Panc1 (cell line): ENCODE measurements around the gene JPH4. TPM values are rescaled to one million over a fixed set of nuclear protein-coding genes. Genes with fewer than 3 reads are reported as not detected.

Source experiments
- ATAC-seq: fragments of 200-7000 bp; cut with Tn5 transposase; 2 replicates; pipeline ENCODE4 v1.9.1; 2020; ENCODE audit warnings: mild to moderate bottlenecking, moderate library complexity
- Bru-seq: library from RNA; stranded (reverse); fragments of 400-500 nt; gene quantifications from one replicate; lab custom pipeline; 2021; lab: Mats Ljungman, UMichigan
- BruChase-seq, 2 experiments: library from RNA; stranded (reverse); fragments of 400-500 nt; gene quantifications; one replicate each; lab custom pipeline; 2021; lab: Mats Ljungman, UMichigan
- BruUV-seq: library from RNA; stranded (reverse); fragments of 400-500 nt; replicated peaks from 2 replicates; lab custom pipeline; 2021; lab: Mats Ljungman, UMichigan
- CTCF ChIA-PET: fragments of 300-600 bp; sonication (Branson Sonifier 250); formaldehyde crosslinking; loops from one replicate; lab custom pipeline; 2022; ENCODE audit warnings: antibody characterized with exemption; lab: Charles Lee
- POLR2A ChIA-PET: fragments of 300-600 bp; sonication (Branson Sonifier 250); formaldehyde crosslinking; loops from one replicate; lab custom pipeline; 2022; ENCODE audit warnings: antibody characterized with exemption; lab: Charles Lee
- DNase-seq: peaks from one replicate; pipeline ENCODE4 v3.0.0-alpha.2; 2010; ENCODE audit warnings: low read depth, low spot score
- H3K27ac ChIP-seq: 2 replicates; pipeline ENCODE4 v1.5.1; 2011; ENCODE audit warnings: mild to moderate bottlenecking, low read length, inconsistent platforms
- H3K27me3 ChIP-seq: fragments of 200-500 bp; sonication (Bioruptor generic); 2 replicates; pipeline ENCODE4 v1.6.0; 2014; ENCODE audit warnings: low read length, inconsistent platforms; ENCODE audit not compliant: control insufficient read depth, insufficient read depth
- H3K36me3 ChIP-seq: fragments of 200-500 bp; sonication (Bioruptor generic); 2 replicates; pipeline ENCODE4 v1.5.1; 2014; ENCODE audit warnings: inconsistent platforms, mild to moderate bottlenecking, low read length, moderate library complexity; ENCODE audit not compliant: control insufficient read depth, insufficient read depth
- H3K4me1 ChIP-seq: 2 replicates; pipeline ENCODE4 v1.5.1; 2011; ENCODE audit warnings: inconsistent platforms, mild to moderate bottlenecking, low read length, moderate library complexity; ENCODE audit not compliant: control insufficient read depth, insufficient read depth
- H3K4me3 ChIP-seq, 2 experiments: 2 replicates each; pipeline ENCODE4 v1.5.1; 2011 to 2012; ENCODE audit warnings: low read depth in 2 of 2, low read length in 2 of 2, mild to moderate bottlenecking in 2 of 2, inconsistent platforms in 1 of 2, moderate library complexity in 1 of 2
- H3K9me3 ChIP-seq: fragments of 200-500 bp; sonication (Bioruptor generic); 2 replicates; pipeline ENCODE4 v1.5.1; 2014; ENCODE audit warnings: low read depth, mild to moderate bottlenecking, inconsistent platforms, low read length, moderate library complexity; ENCODE audit not compliant: control insufficient read depth, insufficient read depth
- CTCF ChIP-seq: fragments of 450-650 bp; IDR thresholded peaks from 2 replicates; pipeline ENCODE4 v1.5.1; 2017; ENCODE audit warnings: mild to moderate bottlenecking
- POLR2AphosphoS5 ChIP-seq: IDR thresholded peaks from 2 replicates; pipeline ENCODE4 v1.6.1; 2012; ENCODE audit warnings: mild to moderate bottlenecking, low read depth, low read length, moderate library complexity
- SIN3A ChIP-seq: IDR thresholded peaks from 2 replicates; pipeline ENCODE4 v1.6.1; 2012; ENCODE audit warnings: low read depth, mild to moderate bottlenecking, low read length, moderate library complexity, borderline replicate concordance; ENCODE audit not compliant: insufficient read depth
- TCF7L2 ChIP-seq: IDR thresholded peaks from 2 replicates; pipeline ENCODE4 v1.6.1; 2011; ENCODE audit warnings: mild to moderate bottlenecking, low read depth, low read length, inconsistent platforms
- in situ Hi-C: cut with HindIII; loops from 2 replicates; pipeline ENCODE4 v1.10.0; 2016; ENCODE audit warnings: low sequenced_read_pairs, low pct_unique_long_range_greater_than_20kb
- intact Hi-C: fragments of 100-400 bp; cut with micrococcal nuclease; formaldehyde crosslinking; loops from one replicate; pipeline ENCODE4 v1.10.0; 2022; ENCODE audit not compliant: unreplicated experiment
- long read RNA-seq: library from polyadenylated mRNA; unstranded; transcript quantifications from one replicate; pipeline ENCODE4 v2.0.0, GENCODE V29; 2021; ENCODE audit not compliant: unreplicated experiment
- polyA plus RNA-seq: library from polyadenylated mRNA; unstranded; fragments of >200 nt; gene quantifications from one replicate; pipeline ENCODE4 v1.2.1, GENCODE V29; 2012; ENCODE audit warnings: missing spikeins; ENCODE audit not compliant: insufficient read length
- total RNA-seq: library from RNA; stranded (reverse); gene quantifications from one replicate; pipeline ENCODE4 v1.2.1, GENCODE V29; 2021; ENCODE audit not compliant: unreplicated experiment
- TF ChIP-seq, protein P1 (sequence below), 2 experiments: IDR thresholded peaks; 2 replicates each; pipeline ENCODE4 v1.6.1; 2011 to 2012; ENCODE audit warnings: low read depth in 2 of 2, control low read depth in 1 of 2, low read length in 1 of 2, mild to moderate bottlenecking in 1 of 2, moderate library complexity in 1 of 2; ENCODE audit not compliant: insufficient read depth in 1 of 2

Gene JPH4
- total RNA-seq (0.05 TPM), Bru-seq, nascent RNA (not detected), BruChase-seq, experiment 1, labeled RNA remaining after a 2-hour chase (percentile 11 among the genes with signal in this experiment), BruChase-seq, experiment 2, labeled RNA remaining after a 6-hour chase (percentile 6 among the genes with signal in this experiment)
- polyA plus RNA-seq, result not detected
- long read RNA-seq, result 0 reads

GRCh38 chr14:23578560-23579310 lies at the start of gene JPH4:
TSS of gene JPH4 (minus strand) at chr14:23578790. CDS start at chr14:23577453, 1,337 bp downstream.
- DNase-seq, result no peak
- in situ Hi-C loops (no loop called here), intact Hi-C loops (no loop called here)
- BruUV-seq, result no TSS peak
- Histone ChIP-seq H3K27ac (no peak within 1 kb of the TSS), H3K4me3 (peak within 1 kb of the TSS in 1 of 2 experiments; percentile 13; a peak in 1 of 4 replicates), H3K27me3 (no peaks in the 10 kb centered on the region), H3K4me1 (no peaks in the 10 kb centered on the region), H3K36me3 (no peaks in the 10 kb centered on the region), H3K9me3 (no peaks in the 10 kb centered on the region)
- ATAC-seq, result 0 out of 2 replicates have a peak, but pooled peaks have one; percentile 33
- TF ChIP-seq CTCF (no peak), TCF7L2 (no peak)
- TF ChIP-seq, protein P1, sequence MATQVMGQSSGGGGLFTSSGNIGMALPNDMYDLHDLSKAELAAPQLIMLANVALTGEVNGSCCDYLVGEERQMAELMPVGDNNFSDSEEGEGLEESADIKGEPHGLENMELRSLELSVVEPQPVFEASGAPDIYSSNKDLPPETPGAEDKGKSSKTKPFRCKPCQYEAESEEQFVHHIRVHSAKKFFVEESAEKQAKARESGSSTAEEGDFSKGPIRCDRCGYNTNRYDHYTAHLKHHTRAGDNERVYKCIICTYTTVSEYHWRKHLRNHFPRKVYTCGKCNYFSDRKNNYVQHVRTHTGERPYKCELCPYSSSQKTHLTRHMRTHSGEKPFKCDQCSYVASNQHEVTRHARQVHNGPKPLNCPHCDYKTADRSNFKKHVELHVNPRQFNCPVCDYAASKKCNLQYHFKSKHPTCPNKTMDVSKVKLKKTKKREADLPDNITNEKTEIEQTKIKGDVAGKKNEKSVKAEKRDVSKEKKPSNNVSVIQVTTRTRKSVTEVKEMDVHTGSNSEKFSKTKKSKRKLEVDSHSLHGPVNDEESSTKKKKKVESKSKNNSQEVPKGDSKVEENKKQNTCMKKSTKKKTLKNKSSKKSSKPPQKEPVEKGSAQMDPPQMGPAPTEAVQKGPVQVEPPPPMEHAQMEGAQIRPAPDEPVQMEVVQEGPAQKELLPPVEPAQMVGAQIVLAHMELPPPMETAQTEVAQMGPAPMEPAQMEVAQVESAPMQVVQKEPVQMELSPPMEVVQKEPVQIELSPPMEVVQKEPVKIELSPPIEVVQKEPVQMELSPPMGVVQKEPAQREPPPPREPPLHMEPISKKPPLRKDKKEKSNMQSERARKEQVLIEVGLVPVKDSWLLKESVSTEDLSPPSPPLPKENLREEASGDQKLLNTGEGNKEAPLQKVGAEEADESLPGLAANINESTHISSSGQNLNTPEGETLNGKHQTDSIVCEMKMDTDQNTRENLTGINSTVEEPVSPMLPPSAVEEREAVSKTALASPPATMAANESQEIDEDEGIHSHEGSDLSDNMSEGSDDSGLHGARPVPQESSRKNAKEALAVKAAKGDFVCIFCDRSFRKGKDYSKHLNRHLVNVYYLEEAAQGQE (IDR thresholded peaks at IDR 0.05; ENCODE audit: insufficient read depth in 1 of 2, low read depth in 2 of 2, low read length in 1 of 2), result no peak
- ChIA-PET CTCF (interaction anchor here (0.6 kb wide), 1 partner anchor 320 kb away, joined by 4 read pairs; no protein-coding TSS in a partner anchor), POLR2A (no interaction called here)

GRCh38 chr14:23627961-23628360 lies 49.4 kb upstream of the JPH4 start:
- no peaks in the 10 kb centered on the region for H3K36me3 ChIP-seq
- H3K4me3 ChIP-seq, result no peak overlapping the region
- H3K9me3 ChIP-seq, result peaks cover 15% of the 10 kb centered on the region; the same call in 1 of the 2 replicates
- DNase-seq (no peak), ATAC-seq (no peak)
- no TSS peak for BruUV-seq
- in situ Hi-C loops, result no loop called here
- CTCF ChIA-PET, result no interaction called here
- H3K4me1 ChIP-seq, result peaks cover 3% of the 10 kb centered on the region
- intact Hi-C loops, result no loop called here
- no peak overlapping the region for H3K27ac ChIP-seq
- POLR2A ChIA-PET, result no interaction called here
- no peak for TF ChIP-seq SIN3A
- no peak for TF ChIP-seq CTCF
- TF ChIP-seq TCF7L2, result no peak
- TF ChIP-seq POLR2AphosphoS5, result no peak
- TF ChIP-seq, protein P1 (IDR thresholded peaks at IDR 0.05; ENCODE audit: insufficient read depth in 1 of 2, low read depth in 2 of 2, low read length in 1 of 2), result no peak
- H3K27me3 ChIP-seq, result no peaks in the 10 kb centered on the region
